Hepatocyte (in vitro differentiated cells): ENCODE results near the gene COL20A1. TPM values are rescaled to one million over a fixed set of nuclear protein-coding genes. Genes with fewer than 3 reads are reported as not detected.

Experiments
- DNase-seq: peaks from one replicate; pipeline ENCODE4 v3.0.0-alpha.2; 2016; ENCODE audit warnings: low spot score
- H2AFZ ChIP-seq: fragments of 200-600 bp; sonication (generic); 2 replicates; pipeline ENCODE4 v1.6.0; 2016; ENCODE audit warnings: antibody characterized with exemption, mild to moderate bottlenecking
- H3K27ac ChIP-seq: fragments of 200-600 bp; sonication (generic); 2 replicates; pipeline ENCODE4 v1.5.1; 2016; ENCODE audit warnings: mild to moderate bottlenecking
- H3K27me3 ChIP-seq: fragments of 200-600 bp; sonication (generic); 2 replicates; pipeline ENCODE4 v1.6.1; 2016
- H3K36me3 ChIP-seq: fragments of 200-600 bp; sonication (generic); replicated peaks from 2 replicates; pipeline ENCODE4 v1.5.1; 2016; ENCODE audit warnings: low read depth; ENCODE audit not compliant: insufficient read depth
- H3K4me1 ChIP-seq: fragments of 200-600 bp; sonication (generic); 2 replicates; pipeline ENCODE4 v1.5.1; 2016; ENCODE audit warnings: mild to moderate bottlenecking, moderate library complexity; ENCODE audit not compliant: insufficient read depth
- H3K4me2 ChIP-seq: fragments of 200-600 bp; sonication (generic); 2 replicates; pipeline ENCODE4 v1.6.0; 2016
- H3K4me3 ChIP-seq: fragments of 200-600 bp; sonication (generic); 2 replicates; pipeline ENCODE4 v1.5.1; 2016; ENCODE audit warnings: mild to moderate bottlenecking
- H3K79me2 ChIP-seq: fragments of 200-600 bp; sonication (generic); 2 replicates; pipeline ENCODE4 v1.6.0; 2017; ENCODE audit warnings: mild to moderate bottlenecking
- H3K9me2 ChIP-seq: fragments of 200-600 bp; sonication (generic); replicated peaks from 2 replicates; pipeline ENCODE4 v1.6.0; 2017; ENCODE audit warnings: mild to moderate bottlenecking; ENCODE audit not compliant: insufficient read depth
- H3K9me3 ChIP-seq: fragments of 200-600 bp; sonication (generic); 2 replicates; pipeline ENCODE4 v1.5.1; 2016; ENCODE audit warnings: low read depth, mild to moderate bottlenecking
- H4K20me1 ChIP-seq: fragments of 200-600 bp; sonication (generic); 2 replicates; pipeline ENCODE4 v1.6.0; 2016; ENCODE audit warnings: mild to moderate bottlenecking; ENCODE audit not compliant: insufficient read depth, poor library complexity, severe bottlenecking
- EZH2 ChIP-seq: fragments of 200-600 bp; sonication (generic); IDR thresholded peaks from 2 replicates; pipeline ENCODE4 v1.6.1; 2016; ENCODE audit warnings: antibody characterized with exemption, mild to moderate bottlenecking, borderline replicate concordance
- EZH2phosphoT487 ChIP-seq: fragments of 200-600 bp; sonication (generic); IDR thresholded peaks from one replicate; pipeline ENCODE4 v1.6.1; 2018; ENCODE audit warnings: antibody characterized with exemption, mild to moderate bottlenecking, low read depth, moderate library complexity; ENCODE audit not compliant: unreplicated experiment, severe bottlenecking
- WGBS: methylation state at CpG from one replicate; pipeline ENCODE4 v1.1.6; 2016; ENCODE audit warnings: low lambda C conversion rate; ENCODE audit errors: missing lambda C conversion rate; 5-methylcytosine and 5-hydroxymethylcytosine counted together
- polyA plus RNA-seq: library from polyadenylated mRNA; unstranded; fragments of >200 nt; fragmentation: Nextera tagmentation; extraction: Ambion mirVana; gene quantifications from 2 replicates; pipeline ENCODE4 v1.2.1, GENCODE V29; 2016
- total RNA-seq: library from RNA; depleted of rRNA; stranded (reverse); fragments of >200 nt; gene quantifications from 2 replicates; pipeline ENCODE4 v1.2.3, GENCODE V29; 2014
- TF ChIP-seq, protein P1 (sequence below): fragments of 200-600 bp; sonication (generic); IDR thresholded peaks from 2 replicates; pipeline ENCODE4 v1.5.1; 2016; ENCODE audit warnings: antibody characterized with exemption, mild to moderate bottlenecking; ENCODE audit not compliant: poor library complexity

Gene COL20A1
- total and polyA plus RNA-seq, 2 experiments from 2014 or later, result not detected

DNA sequence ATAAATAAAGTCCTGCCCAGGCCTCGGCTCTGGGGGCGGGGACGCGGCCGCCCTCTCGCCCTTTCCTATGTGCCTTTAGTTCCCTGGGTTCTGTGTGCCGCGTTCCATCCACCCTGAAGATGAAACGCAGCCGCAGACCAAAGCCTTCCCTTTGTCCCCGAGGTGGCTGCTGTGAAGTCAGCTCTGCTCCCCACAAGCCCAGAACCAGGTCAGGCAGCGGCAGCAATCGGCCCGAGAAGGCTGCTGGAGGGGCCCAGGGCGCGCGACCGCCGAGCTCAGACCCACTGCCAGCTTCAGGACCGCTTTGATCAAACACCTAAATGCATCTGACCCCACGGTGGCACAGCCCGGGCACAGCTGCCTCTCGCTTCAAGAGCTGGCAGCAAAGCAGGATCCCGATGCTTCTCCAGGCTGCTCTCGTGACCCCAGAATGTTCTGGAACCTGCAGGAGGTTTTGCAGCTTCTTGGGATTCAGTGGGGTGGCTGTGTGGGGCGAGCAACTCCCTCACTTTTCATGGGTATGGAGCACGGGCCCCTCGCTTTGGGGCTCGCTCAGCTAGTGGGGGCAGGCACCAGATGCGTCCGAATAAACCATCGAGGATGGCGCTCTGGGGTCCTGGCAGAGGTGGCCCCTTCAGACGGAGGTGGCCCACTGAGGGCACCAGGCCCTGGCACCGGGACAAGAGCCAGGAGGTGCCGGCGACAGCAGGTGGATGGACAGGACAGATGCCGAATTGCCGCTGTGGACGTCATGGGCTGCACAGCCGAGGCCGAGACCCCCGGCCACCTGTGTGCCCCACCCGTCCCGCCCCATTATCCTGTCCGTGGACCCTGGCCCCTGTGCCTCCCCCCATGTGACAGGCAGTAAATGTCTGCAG, 55.2 kb downstream of the COL20A1 start:
- Histone ChIP-seq H3K4me1 (no peaks in the 10 kb centered on the region), H2AFZ (no peak overlapping the region), H3K9me3 (no peaks in the 10 kb centered on the region), H3K4me2 (no peak overlapping the region), H3K9me2 (no peaks in the 10 kb centered on the region), H3K27me3 (no peaks in the 10 kb centered on the region), H3K36me3 (no peaks in the 10 kb centered on the region), H4K20me1 (no peaks in the 10 kb centered on the region), H3K4me3 (no peak overlapping the region), H3K79me2 (no peaks in the 10 kb centered on the region), H3K27ac (no peak overlapping the region)
- DNase-seq, result no peak
- 88% methylated on average over 37 of the region's 46 CpGs for WGBS
- TF ChIP-seq, protein P1, sequence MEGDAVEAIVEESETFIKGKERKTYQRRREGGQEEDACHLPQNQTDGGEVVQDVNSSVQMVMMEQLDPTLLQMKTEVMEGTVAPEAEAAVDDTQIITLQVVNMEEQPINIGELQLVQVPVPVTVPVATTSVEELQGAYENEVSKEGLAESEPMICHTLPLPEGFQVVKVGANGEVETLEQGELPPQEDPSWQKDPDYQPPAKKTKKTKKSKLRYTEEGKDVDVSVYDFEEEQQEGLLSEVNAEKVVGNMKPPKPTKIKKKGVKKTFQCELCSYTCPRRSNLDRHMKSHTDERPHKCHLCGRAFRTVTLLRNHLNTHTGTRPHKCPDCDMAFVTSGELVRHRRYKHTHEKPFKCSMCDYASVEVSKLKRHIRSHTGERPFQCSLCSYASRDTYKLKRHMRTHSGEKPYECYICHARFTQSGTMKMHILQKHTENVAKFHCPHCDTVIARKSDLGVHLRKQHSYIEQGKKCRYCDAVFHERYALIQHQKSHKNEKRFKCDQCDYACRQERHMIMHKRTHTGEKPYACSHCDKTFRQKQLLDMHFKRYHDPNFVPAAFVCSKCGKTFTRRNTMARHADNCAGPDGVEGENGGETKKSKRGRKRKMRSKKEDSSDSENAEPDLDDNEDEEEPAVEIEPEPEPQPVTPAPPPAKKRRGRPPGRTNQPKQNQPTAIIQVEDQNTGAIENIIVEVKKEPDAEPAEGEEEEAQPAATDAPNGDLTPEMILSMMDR, result no peak
- TF ChIP-seq EZH2phosphoT487 (no peak), EZH2 (no peak)

DNA sequence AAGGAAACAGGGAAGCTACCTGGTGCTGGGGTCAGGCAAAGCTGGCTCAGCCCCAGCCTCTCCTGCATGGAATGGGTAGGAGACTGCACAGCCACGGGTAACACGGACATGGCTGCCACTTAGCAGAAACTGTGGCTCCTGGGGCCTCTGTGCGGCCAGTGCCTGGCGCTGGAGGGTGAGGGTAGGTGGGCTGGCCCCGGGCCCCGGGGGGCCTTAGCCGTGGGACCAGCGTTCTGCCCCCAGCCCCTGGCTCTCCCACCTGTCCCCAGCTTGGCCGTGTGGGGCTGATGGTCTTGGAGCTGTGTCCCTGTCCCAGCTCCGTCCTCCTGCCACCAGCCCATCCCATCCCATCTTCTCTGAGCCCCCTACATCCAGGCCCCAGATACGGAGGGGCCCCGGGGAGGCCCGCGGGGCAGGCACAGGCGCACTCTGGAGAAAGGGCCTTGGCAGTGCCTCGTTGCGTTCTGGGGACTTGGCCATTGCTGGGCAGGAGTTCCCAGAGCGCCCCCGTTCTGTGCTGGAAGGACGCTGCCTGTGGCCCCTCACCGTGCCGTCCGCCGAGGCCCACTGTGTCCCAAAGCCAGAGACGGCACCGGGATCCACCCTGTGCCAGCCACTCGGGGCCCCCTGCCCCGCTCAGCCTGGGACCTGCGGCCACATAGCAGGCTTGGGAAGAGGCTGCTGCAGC, 56.0 kb downstream of the COL20A1 start:
- no peak overlapping the region for H3K4me3 ChIP-seq
- no peaks in the 10 kb centered on the region for H3K27me3 ChIP-seq
- no peak overlapping the region for H3K27ac ChIP-seq
- no peak overlapping the region for H3K4me2 ChIP-seq
- TF ChIP-seq EZH2phosphoT487, result no peak
- TF ChIP-seq, protein P1, result no peak
- no peaks in the 10 kb centered on the region for H4K20me1 ChIP-seq
- no peaks in the 10 kb centered on the region for H3K9me2 ChIP-seq
- no peak for DNase-seq
- no peaks in the 10 kb centered on the region for H3K9me3 ChIP-seq
- H3K79me2 ChIP-seq, result no peaks in the 10 kb centered on the region
- H2AFZ ChIP-seq, result no peak overlapping the region
- WGBS, result 95% methylated on average over 28 of the region's 29 CpGs
- no peaks in the 10 kb centered on the region for H3K4me1 ChIP-seq
- H3K36me3 ChIP-seq, result no peaks in the 10 kb centered on the region

DNA sequence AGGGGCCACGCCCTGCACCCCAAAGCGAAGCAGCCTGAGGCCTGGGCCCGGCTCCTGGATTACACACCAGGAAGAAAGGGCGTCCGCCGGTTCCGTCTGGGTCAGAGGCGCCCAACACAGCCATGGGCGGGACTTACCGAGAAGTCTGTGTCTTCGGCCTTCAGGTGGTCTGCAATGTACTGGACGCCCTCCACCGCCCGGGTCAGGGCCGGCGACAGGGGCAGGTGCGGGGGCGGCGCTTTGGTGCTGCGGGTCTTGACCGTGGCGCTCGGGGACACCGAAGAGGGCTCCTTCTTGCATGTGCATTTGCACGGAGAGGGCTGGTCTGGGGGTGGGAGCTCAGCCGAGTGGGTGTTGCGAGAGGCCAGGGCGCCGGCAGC, 56.5 kb downstream of the COL20A1 start:
- DNase-seq, result no peak
- H3K27ac ChIP-seq, result no peak overlapping the region
- 97% methylated on average over 17 of the region's 29 CpGs for WGBS
- H4K20me1 ChIP-seq, result no peaks in the 10 kb centered on the region
- H3K36me3 ChIP-seq, result no peaks in the 10 kb centered on the region
- H3K4me2 ChIP-seq, result no peak overlapping the region
- no peak overlapping the region for H3K4me3 ChIP-seq
- no peaks in the 10 kb centered on the region for H3K4me1 ChIP-seq
- H3K79me2 ChIP-seq, result no peaks in the 10 kb centered on the region
- TF ChIP-seq, protein P1, result no peak
- TF ChIP-seq EZH2phosphoT487, result no peak
- no peak for TF ChIP-seq EZH2
- H3K9me3 ChIP-seq, result no peaks in the 10 kb centered on the region
- no peaks in the 10 kb centered on the region for H3K9me2 ChIP-seq
- H2AFZ ChIP-seq, result no peak overlapping the region
- H3K27me3 ChIP-seq, result no peaks in the 10 kb centered on the region
